Ishikawa (cell line): ENCODE results near the gene IFRD2.

Source experiments
- CEBPB ChIP-seq: IDR thresholded peaks from 2 replicates; pipeline ENCODE4 v1.6.1; 2012
- CREB1 ChIP-seq: IDR thresholded peaks from 2 replicates; pipeline ENCODE4 v1.6.1; 2012; ENCODE audit warnings: low read depth
- EGR1 ChIP-seq: IDR thresholded peaks from 2 replicates; pipeline ENCODE4 v1.6.1; 2012
- EP300 ChIP-seq: IDR thresholded peaks from 2 replicates; pipeline ENCODE4 v1.6.1; 2012; ENCODE audit warnings: borderline replicate concordance
- FOXM1 ChIP-seq: IDR thresholded peaks from 2 replicates; pipeline ENCODE4 v1.6.1; 2012; ENCODE audit warnings: low read depth, borderline replicate concordance
- NFIC ChIP-seq: IDR thresholded peaks from 2 replicates; pipeline ENCODE4 v1.6.1; 2012
- RAD21 ChIP-seq: IDR thresholded peaks from 2 replicates; pipeline ENCODE4 v1.6.1; 2012; ENCODE audit warnings: low read depth
- TAF1 ChIP-seq: IDR thresholded peaks from 2 replicates; pipeline ENCODE4 v1.6.1; 2012; ENCODE audit warnings: low read depth, mild to moderate bottlenecking
- TCF12 ChIP-seq: IDR thresholded peaks from 2 replicates; pipeline ENCODE4 v1.6.1; 2012; ENCODE audit warnings: low read depth
- TEAD4 ChIP-seq: IDR thresholded peaks from 2 replicates; pipeline ENCODE4 v1.6.1; 2012
- YY1 ChIP-seq: IDR thresholded peaks from 2 replicates; pipeline ENCODE4 v1.6.1; 2012; ENCODE audit warnings: low read depth
- ZBTB7A ChIP-seq: IDR thresholded peaks from 2 replicates; pipeline ENCODE4 v1.6.1; 2012; ENCODE audit warnings: low read depth
- TF ChIP-seq, protein P1 (sequence below): IDR thresholded peaks from 2 replicates; pipeline ENCODE4 v1.6.1; 2012
- TF ChIP-seq, protein P2 (sequence below): IDR thresholded peaks from 2 replicates; pipeline ENCODE4 v1.6.1; 2012; ENCODE audit warnings: low read depth, mild to moderate bottlenecking
- TF ChIP-seq, protein P3 (sequence below): IDR thresholded peaks from 2 replicates; pipeline ENCODE4 v1.6.1; 2012

Gene IFRD2, protein sequence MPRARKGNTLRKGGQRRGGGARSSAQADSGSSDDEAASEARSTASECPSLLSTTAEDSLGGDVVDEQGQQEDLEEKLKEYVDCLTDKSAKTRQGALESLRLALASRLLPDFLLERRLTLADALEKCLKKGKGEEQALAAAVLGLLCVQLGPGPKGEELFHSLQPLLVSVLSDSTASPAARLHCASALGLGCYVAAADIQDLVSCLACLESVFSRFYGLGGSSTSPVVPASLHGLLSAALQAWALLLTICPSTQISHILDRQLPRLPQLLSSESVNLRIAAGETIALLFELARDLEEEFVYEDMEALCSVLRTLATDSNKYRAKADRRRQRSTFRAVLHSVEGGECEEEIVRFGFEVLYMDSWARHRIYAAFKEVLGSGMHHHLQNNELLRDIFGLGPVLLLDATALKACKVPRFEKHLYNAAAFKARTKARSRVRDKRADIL

DNA sequence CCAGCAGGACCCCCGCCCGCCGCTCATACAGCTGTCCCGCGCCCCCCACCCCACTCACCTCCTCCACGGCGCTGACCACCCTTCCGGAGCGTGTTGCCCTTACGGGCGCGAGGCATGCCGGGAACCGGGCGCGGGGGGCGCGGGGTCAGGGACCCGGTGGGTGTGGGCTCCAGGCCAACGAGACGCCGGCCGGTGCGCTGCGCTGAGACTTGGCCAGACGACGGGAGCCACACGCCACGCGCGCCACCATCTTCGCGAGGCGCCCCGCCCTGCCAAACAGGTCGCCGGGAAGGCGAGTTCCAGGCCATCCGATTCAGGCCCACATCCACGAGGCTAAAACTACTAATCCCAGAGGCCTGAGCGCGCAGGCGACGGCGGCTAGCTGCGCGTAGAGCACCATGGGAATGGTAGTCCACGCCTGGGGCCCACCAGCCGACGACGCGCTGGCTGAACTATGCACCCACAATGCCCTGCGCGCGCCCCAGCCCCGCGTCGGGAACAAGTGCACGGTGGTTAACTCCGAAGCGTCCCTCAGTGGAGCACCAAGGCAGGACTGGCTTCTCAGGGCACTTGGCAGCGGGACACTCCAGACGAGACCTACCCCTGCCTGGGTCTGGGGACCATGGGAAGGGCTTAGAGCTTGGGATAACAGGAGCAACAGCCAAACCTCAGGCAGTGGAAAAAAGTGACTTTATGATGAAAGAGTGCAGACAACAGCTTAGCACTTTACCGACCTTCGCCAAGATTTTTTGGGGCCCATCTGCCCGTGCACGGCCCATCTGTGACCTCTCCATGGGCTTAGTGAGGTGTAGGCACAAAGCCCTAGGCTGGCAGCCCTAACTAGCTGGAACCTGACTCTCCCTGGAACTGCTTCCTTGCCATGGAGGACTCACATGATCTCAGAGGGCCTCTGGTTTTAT, at the start of gene IFRD2:
TSS of gene IFRD2 (minus strand) at position 271 of the 920 bp plus-strand sequence. CDS start at position 116, 155 bp downstream.
- peak; percentile 72 for TF ChIP-seq TEAD4
- TF ChIP-seq TAF1: peak; percentile 85; the same call in 1 of the 2 replicates
- TF ChIP-seq RAD21: 0 out of 2 replicates have a peak, but pooled peaks have one; percentile 10
- TF ChIP-seq YY1: peak; percentile 94
- TF ChIP-seq, protein P1, sequence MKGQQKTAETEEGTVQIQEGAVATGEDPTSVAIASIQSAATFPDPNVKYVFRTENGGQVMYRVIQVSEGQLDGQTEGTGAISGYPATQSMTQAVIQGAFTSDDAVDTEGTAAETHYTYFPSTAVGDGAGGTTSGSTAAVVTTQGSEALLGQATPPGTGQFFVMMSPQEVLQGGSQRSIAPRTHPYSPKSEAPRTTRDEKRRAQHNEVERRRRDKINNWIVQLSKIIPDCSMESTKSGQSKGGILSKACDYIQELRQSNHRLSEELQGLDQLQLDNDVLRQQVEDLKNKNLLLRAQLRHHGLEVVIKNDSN: peak; percentile 65
- no peak for TF ChIP-seq FOXM1
- peak; percentile 90 for TF ChIP-seq CREB1
- no peak for TF ChIP-seq EP300
- TF ChIP-seq NFIC: peak; percentile 68
- TF ChIP-seq ZBTB7A: peak; percentile 76; the same call in 1 of the 2 replicates
- peak; percentile 48; the same call in 1 of the 2 replicates for TF ChIP-seq EGR1
- TF ChIP-seq, protein P2, sequence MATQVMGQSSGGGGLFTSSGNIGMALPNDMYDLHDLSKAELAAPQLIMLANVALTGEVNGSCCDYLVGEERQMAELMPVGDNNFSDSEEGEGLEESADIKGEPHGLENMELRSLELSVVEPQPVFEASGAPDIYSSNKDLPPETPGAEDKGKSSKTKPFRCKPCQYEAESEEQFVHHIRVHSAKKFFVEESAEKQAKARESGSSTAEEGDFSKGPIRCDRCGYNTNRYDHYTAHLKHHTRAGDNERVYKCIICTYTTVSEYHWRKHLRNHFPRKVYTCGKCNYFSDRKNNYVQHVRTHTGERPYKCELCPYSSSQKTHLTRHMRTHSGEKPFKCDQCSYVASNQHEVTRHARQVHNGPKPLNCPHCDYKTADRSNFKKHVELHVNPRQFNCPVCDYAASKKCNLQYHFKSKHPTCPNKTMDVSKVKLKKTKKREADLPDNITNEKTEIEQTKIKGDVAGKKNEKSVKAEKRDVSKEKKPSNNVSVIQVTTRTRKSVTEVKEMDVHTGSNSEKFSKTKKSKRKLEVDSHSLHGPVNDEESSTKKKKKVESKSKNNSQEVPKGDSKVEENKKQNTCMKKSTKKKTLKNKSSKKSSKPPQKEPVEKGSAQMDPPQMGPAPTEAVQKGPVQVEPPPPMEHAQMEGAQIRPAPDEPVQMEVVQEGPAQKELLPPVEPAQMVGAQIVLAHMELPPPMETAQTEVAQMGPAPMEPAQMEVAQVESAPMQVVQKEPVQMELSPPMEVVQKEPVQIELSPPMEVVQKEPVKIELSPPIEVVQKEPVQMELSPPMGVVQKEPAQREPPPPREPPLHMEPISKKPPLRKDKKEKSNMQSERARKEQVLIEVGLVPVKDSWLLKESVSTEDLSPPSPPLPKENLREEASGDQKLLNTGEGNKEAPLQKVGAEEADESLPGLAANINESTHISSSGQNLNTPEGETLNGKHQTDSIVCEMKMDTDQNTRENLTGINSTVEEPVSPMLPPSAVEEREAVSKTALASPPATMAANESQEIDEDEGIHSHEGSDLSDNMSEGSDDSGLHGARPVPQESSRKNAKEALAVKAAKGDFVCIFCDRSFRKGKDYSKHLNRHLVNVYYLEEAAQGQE: no peak
- TF ChIP-seq CEBPB: no peak
- TF ChIP-seq, protein P3, sequence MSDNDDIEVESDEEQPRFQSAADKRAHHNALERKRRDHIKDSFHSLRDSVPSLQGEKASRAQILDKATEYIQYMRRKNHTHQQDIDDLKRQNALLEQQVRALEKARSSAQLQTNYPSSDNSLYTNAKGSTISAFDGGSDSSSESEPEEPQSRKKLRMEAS: peak; percentile 87
- TF ChIP-seq TCF12: peak; percentile 84

DNA sequence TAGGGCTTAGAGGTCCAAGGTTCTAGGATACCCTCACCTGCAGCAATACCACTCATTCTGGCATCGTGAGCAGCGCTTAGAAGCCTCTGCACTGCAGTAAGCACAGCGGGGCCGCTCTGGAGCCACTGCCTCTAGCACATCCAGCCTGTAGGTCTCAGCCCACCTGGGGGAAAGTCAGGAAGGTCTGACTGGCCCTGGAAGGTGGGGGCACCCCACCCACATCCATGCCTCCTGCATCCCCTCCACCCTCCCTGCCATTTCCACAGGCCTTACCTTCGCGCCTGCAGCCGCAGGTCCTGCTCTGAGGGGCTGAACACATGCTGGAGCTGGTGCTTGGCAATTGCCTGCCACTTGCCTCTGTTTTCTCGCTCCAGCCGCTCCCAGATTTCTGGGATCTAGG, 49.3 kb upstream of the IFRD2 start:
- TF ChIP-seq CREB1: no peak
- TF ChIP-seq, protein P2: no peak
- no peak for TF ChIP-seq EGR1
- TF ChIP-seq, protein P1: no peak
- TF ChIP-seq TEAD4: no peak
- TF ChIP-seq NFIC: no peak
- TF ChIP-seq TCF12: no peak
- TF ChIP-seq, protein P3: no peak
- no peak for TF ChIP-seq RAD21
- TF ChIP-seq ZBTB7A: no peak
- no peak for TF ChIP-seq TAF1
- no peak for TF ChIP-seq FOXM1
- no peak for TF ChIP-seq YY1
- TF ChIP-seq CEBPB: no peak
- TF ChIP-seq EP300: no peak

DNA sequence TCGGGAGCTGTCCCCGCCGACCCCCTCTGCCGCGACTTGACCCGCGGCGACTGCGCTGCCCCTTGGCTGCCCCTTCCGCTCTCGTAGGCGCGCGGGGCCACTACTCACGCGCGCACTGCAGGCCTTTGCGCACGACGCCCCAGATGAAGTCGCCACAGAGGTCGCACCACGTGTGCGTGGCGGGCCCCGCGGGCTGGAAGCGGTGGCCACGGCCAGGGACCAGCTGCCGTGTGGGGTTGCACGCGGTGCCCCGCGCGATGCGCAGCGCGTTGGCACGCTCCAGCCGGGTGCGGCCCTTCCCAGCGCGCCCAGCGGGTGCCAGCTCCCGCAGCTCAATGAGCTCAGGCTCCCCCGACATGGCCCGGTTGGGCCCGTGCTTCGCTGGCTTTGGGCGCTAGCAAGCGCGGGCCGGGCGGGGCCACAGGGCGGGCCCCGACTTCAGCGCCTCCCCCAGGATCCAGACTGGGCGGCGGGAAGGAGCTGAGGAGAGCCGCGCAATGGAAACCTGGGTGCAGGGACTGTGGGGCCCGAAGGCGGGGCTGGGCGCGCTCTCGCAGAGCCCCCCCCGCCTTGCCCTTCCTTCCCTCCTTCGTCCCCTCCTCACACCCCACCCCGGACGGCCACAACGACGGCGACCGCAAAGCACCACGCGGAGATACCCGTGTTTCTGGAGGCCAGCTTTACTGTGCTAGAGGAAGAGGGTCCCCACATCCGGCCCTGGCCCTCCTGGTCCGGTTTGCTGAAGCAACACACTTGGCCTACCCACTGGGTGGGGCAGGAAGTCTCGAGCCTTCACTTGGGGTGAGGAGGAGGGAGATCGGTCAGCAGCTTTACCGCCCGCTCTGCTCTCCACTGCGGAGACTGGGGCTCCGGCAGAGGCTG, 48.5 kb upstream of the IFRD2 start, which contains the start of gene RASSF1:
TSS of gene RASSF1 (minus strand) at position 389 of the 882 bp plus-strand sequence. CDS start at position 358, 31 bp downstream.
- TF ChIP-seq, protein P2: no peak
- no peak for TF ChIP-seq CREB1
- no peak for TF ChIP-seq EGR1
- no peak for TF ChIP-seq NFIC
- no peak for TF ChIP-seq RAD21
- TF ChIP-seq CEBPB: no peak
- TF ChIP-seq, protein P1: no peak
- TF ChIP-seq YY1: no peak
- no peak for TF ChIP-seq ZBTB7A
- no peak for TF ChIP-seq FOXM1
